Ovary (tissue), 9 donors: ENCODE measurements around the gene UBE2I. TPM values are rescaled to one million over a fixed set of nuclear protein-coding genes. Genes with fewer than 3 reads are reported as not detected.

Experiments used
- DNase-seq, 5 donors: peaks; one replicate each; pipeline ENCODE4 v3.0.0-alpha.2; 2019 to 2020
- H3K27ac ChIP-seq, 2 donors: fragments of 200-600 bp; one replicate each; pipeline versions ENCODE4 v1.5.1 to v1.8.0; 2019 to 2022
- H3K27me3 ChIP-seq: fragments of 200-600 bp; one replicate; pipeline ENCODE4 v1.8.0; 2022
- H3K36me3 ChIP-seq: fragments of 200-600 bp; sonication (generic); one replicate; pipeline ENCODE4 v1.5.1; 2019
- H3K4me1 ChIP-seq: one replicate; pipeline ENCODE4 v1.8.1; 2013; ENCODE audit warnings: mild to moderate bottlenecking, moderate library complexity; ENCODE audit not compliant: insufficient read depth
- H3K4me3 ChIP-seq: fragments of 200-600 bp; sonication (generic); one replicate; pipeline ENCODE4 v1.5.1; 2017
- H3K9me3 ChIP-seq, 2 donors: fragments of 200-600 bp in 1 of 2; sonication (generic) in 1 of 2; one replicate each; pipeline versions ENCODE4 v1.5.1 to v1.8.1; 2013 to 2019; ENCODE audit warnings: mild to moderate bottlenecking in 1 of 2, moderate library complexity in 1 of 2
- CTCF ChIP-seq, 3 donors: fragments of 450-650 bp in 2 of 3; fragments of 200-600 bp in 1 of 3; IDR thresholded peaks; one replicate each; pipeline versions ENCODE4 v1.5.1 to v1.8.0; 2016 to 2022; ENCODE audit warnings: antibody characterized with exemption in 3 of 3, mild to moderate bottlenecking in 1 of 3
- EP300 ChIP-seq: sonication (generic); formaldehyde crosslinking; IDR thresholded peaks from one replicate; pipeline ENCODE4 v1.6.1; 2017; ENCODE audit warnings: antibody characterized with exemption
- POLR2A ChIP-seq: fragments of 450-650 bp; IDR thresholded peaks from one replicate; pipeline ENCODE4 v1.6.1; 2017; ENCODE audit warnings: antibody characterized with exemption, mild to moderate bottlenecking, moderate library complexity
- WGBS, 3 donors: extraction: QIAGEN DNeasy Blood & Tissue Kit in 1 of 3; methylation state at CpG; one replicate each; pipeline versions ENCODE4 v1.1.5 to v1.1.7; 2013 to 2017; 5-methylcytosine and 5-hydroxymethylcytosine counted together
- intact Hi-C, 4 donors: fragments of 100-400 bp; cut with DNase I; formaldehyde crosslinking; loops; one replicate each; pipeline versions ENCODE4 v1.11.0 to v1.15.1; 2022 to 2023
- polyA plus RNA-seq, 2 donors: library from polyadenylated mRNA; stranded (reverse); fragments of 200-250 nt in 1 of 2; fragments of 350-450 nt in 1 of 2; fragmentation: Illumina TruSeq in 1 of 2; extraction: RNeasy Lipid Tissue Mini Kit (QIAGEN cat#74804) in 1 of 2; gene quantifications; one replicate each; pipeline ENCODE4 v1.2.3, GENCODE V29; 2013 to 2014
- total RNA-seq, 7 donors: library from RNA; depleted of rRNA in 2 of 7; stranded (reverse); fragments of >200 nt in 2 of 7; fragmentation: NEBNext Ultra II Directional in 3 of 7; extraction: Animal tissue kit (Norgen Biotek cat#: 25700) in 3 of 7; gene quantifications; one replicate each; pipeline versions ENCODE4 v1.1.0 to v1.2.4, GENCODE V29; 2016 to 2023
- donor health status: DM: no; HTN: no; CAD: no; lungs with moderate emphysema.
- donor health status: DM: no; HTN: no; CAD: no.
- donor health status: Bipolar disorder and iron deficiency.
- donor health status: DM: yes; HTN: yes; CAD: no.
- donor health status: DM: no; HTN: no; CAD: no.
- donor health status: DM: yes; HTN: yes; CAD: no.

UBE2I gene
- total and polyA plus RNA-seq, 9 donors = 63.9 to 258 (median 145) TPM

- Histone ChIP-seq H3K27me3 (no peaks in the 10 kb centered on the region), H3K4me3 (no peak overlapping the region), H3K27ac (no peak overlapping the region), H3K36me3 (no peaks in the 10 kb centered on the region), H3K4me1 (peaks cover 27% of the 10 kb centered on the region), H3K9me3 (no peaks in the 10 kb centered on the region)
- no peak for DNase-seq
- 81 to 87% (median 84%) methylated on average over 15 of the region's 15 CpGs for WGBS, 3 donors
- intact Hi-C loops = no loop called here
- TF ChIP-seq CTCF (IDR thresholded peaks at IDR 0.05) (no peak), EP300 (no peak), POLR2A (no peak)
Measured at GRCh38 chr16:1312903-1313302, 3.5 kb downstream of the UBE2I start.

- Histone ChIP-seq H3K27me3 (no peaks in the 10 kb centered on the region), H3K4me3 (no peak overlapping the region), H3K4me1 (peaks cover 27% of the 10 kb centered on the region), H3K27ac (no peak overlapping the region), H3K9me3 (no peaks in the 10 kb centered on the region), H3K36me3 (no peaks in the 10 kb centered on the region)
- intact Hi-C loops = no loop called here
- DNase-seq = no peak
- TF ChIP-seq CTCF (IDR thresholded peaks at IDR 0.05) = no peak
- TF ChIP-seq EP300 = no peak
- no peak for TF ChIP-seq POLR2A
- WGBS, 3 donors = 79 to 89% (median 82%) methylated on average over 27 to 38 of the region's 38 CpGs
Measured at GRCh38 chr16:1313721-1314369, 4.4 kb downstream of the UBE2I start.

GRCh38 chr16:1314399-1315068 is 5.1 kb downstream of the UBE2I start:
- Histone ChIP-seq H3K9me3 (no peaks in the 10 kb centered on the region), H3K36me3 (no peaks in the 10 kb centered on the region), H3K27ac (no peak overlapping the region), H3K4me1 (peaks cover 27% of the 10 kb centered on the region), H3K4me3 (no peak overlapping the region), H3K27me3 (no peaks in the 10 kb centered on the region)
- TF ChIP-seq CTCF (IDR thresholded peaks at IDR 0.05) (no peak), POLR2A (no peak), EP300 (no peak)
- no peak for DNase-seq
- 77 to 81% (median 80%) methylated on average over 28 of the region's 28 CpGs for WGBS, 3 donors
- intact Hi-C loops = no loop called here

GRCh38 chr16:1315081-1316032 is 5.9 kb downstream of the UBE2I start:
- Histone ChIP-seq H3K27ac (no peak overlapping the region), H3K4me3 (no peak overlapping the region), H3K27me3 (no peaks in the 10 kb centered on the region), H3K4me1 (peaks cover 27% of the 10 kb centered on the region), H3K36me3 (no peaks in the 10 kb centered on the region), H3K9me3 (no peaks in the 10 kb centered on the region)
- no peak for DNase-seq
- 78 to 83% (median 79%) methylated on average over 39 to 46 of the region's 46 CpGs for WGBS, 3 donors
- intact Hi-C loops = no loop called here
- TF ChIP-seq POLR2A (no peak), CTCF (IDR thresholded peaks at IDR 0.05) (no peak), EP300 (no peak)
